Activated T-cell treated with anti-CD3 and anti-CD28 coated beads for 1 hour (primary cell): Measurements from ENCODE around the gene AVP.
A peak's percentile ranks its signal among the peaks of the same experiment; 100 is the strongest.
"Not testable (repeated sequence)": the region's sequence is repeated elsewhere in the genome, so short reads cannot be mapped to it uniquely, and the experiment has no call there.

Experiments
- DNase-seq: peaks from one replicate; pipeline ENCODE4 v3.0.0-alpha.2; 2020; ENCODE audit warnings: low read depth

Gene AVP

GRCh38 chr20:3082955-3083952 is 1.3 kb downstream of the AVP start:
- no peak for DNase-seq

- DNase-seq = no peak
Observed at GRCh38 chr20:3082306-3082951, 2.1 kb downstream of the AVP start.

GRCh38 chr20:3081641-3082040 is 2.9 kb downstream of the AVP start:
- DNase-seq = no peak

- no peak for DNase-seq
Observed at GRCh38 chr20:3080939-3081388, 3.6 kb downstream of the AVP start.

GRCh38 chr20:3077618-3078134 is 6.8 kb downstream of the AVP start:
- DNase-seq = no peak

GRCh38 chr20:3075315-3075714 is 9.2 kb downstream of the AVP start:
- DNase-seq = not testable (repeated sequence)

- no peak for DNase-seq
Observed at GRCh38 chr20:3074812-3075211, 9.7 kb downstream of the AVP start.

- DNase-seq = not testable (repeated sequence)
Observed at GRCh38 chr20:3073251-3073643, 11.3 kb downstream of the AVP start.

GRCh38 chr20:3072530-3073250 is 11.8 kb downstream of the AVP start:
- no peak for DNase-seq

- DNase-seq = peak; percentile 63
Observed at GRCh38 chr20:3071610-3072529, 12.7 kb downstream of the AVP start, which contains the start of gene OXT. OXT (plus strand) TSS chr20:3071620; CDS start chr20:3071656, 36 bp downstream.

- no peak for DNase-seq
Observed at GRCh38 chr20:3071266-3071609, 13.3 kb downstream of the AVP start.

GRCh38 chr20:3070725-3071124 is 13.8 kb downstream of the AVP start:
- no peak for DNase-seq

GRCh38 chr20:3068986-3069900 is 15.3 kb downstream of the AVP start:
- DNase-seq = peak; percentile 39

- DNase-seq = no peak
Observed at GRCh38 chr20:3068075-3068474, 16.4 kb downstream of the AVP start.

- no peak for DNase-seq
Observed at GRCh38 chr20:3067139-3068014, 17.1 kb downstream of the AVP start.

GRCh38 chr20:3064119-3064518 is 20.4 kb downstream of the AVP start:
- DNase-seq = not testable (repeated sequence)

- DNase-seq = no peak
Observed at GRCh38 chr20:3059489-3059888, 25.0 kb downstream of the AVP start.

GRCh38 chr20:3051385-3052019 is 33.0 kb downstream of the AVP start:
- DNase-seq = no peak
